Measurements from ENCODE around the gene PDCL2. TPM values are rescaled to one million over a fixed set of nuclear protein-coding genes. Genes with fewer than 3 reads are reported as not detected.
"Not testable (repeated sequence)": the region's sequence is repeated elsewhere in the genome, so short reads cannot be mapped to it uniquely, and the experiment has no call there.

The PDCL2 gene
- total and polyA plus RNA-seq, 12 donors: not detected

- no peak for TF ChIP-seq CTCF (IDR thresholded peaks at IDR 0.05)
- 63 to 66% methylated on average over 10 of the region's 10 CpGs for WGBS, 2 donors
These were observed 38.4 kb downstream of the PDCL2 start for GRCh38 chr4:55553441-55554201.

GRCh38 chr4:55551964-55552363 lies 40.1 kb downstream of the PDCL2 start:
- ATAC-seq, H3K4me3 ChIP-seq, H3K36me3 ChIP-seq, H3K27ac ChIP-seq, H3K27me3 ChIP-seq, DNase-seq, H3K9me3 ChIP-seq: not testable (repeated sequence)
- H3K4me1 ChIP-seq: peaks cover 0 to 11% (median 9%) of the 10 kb centered on the region in 9 donors
- intact Hi-C loops (cut with DNase I): loop anchor here in 5 of 10 donors (5.0 to 10.0 kb wide), 3 partner anchors 205 to 577 kb away; partner anchors contain the start of gene SRD5A3 (in 4 of the 5)
- WGBS, 2 donors: 90 to 91% methylated on average over 6 of the region's 6 CpGs

More at GRCh38 chr4:55553441-55554201, 38.4 kb downstream of the PDCL2 start:
- H3K27ac ChIP-seq: no peak overlapping the region
- peaks cover 0 to 3% (median 0%) of the 10 kb centered on the region in 7 donors for H3K27me3 ChIP-seq
- peak in 6 of 8 donors; percentile 64 to 84 (median 67) for ATAC-seq
- H3K4me1 ChIP-seq: peaks cover 0 to 4% (median 0%) of the 10 kb centered on the region in 9 donors
- peak overlapping the region in 7 of 10 donors; percentile 17 to 43 (median 34) for H3K4me3 ChIP-seq
- intact Hi-C loops (cut with DNase I): loop anchor here in 5 of 10 donors (5.0 to 10.0 kb wide), 3 partner anchors 206 to 579 kb away; partner anchors contain the start of gene SRD5A3 (in 4 of the 5)
- DNase-seq: peak in 1 of 2 donors; percentile 10
- H3K9me3 ChIP-seq: no peaks in the 10 kb centered on the region
- H3K36me3 ChIP-seq: no peaks in the 10 kb centered on the region

GRCh38 chr4:55549888-55550287 lies 42.2 kb downstream of the PDCL2 start:
- Histone ChIP-seq H3K27me3 (peaks cover 0 to 3% (median 0%) of the 10 kb centered on the region in 7 donors), H3K9me3 (no peaks in the 10 kb centered on the region), H3K4me3 (no peak overlapping the region), H3K36me3 (no peaks in the 10 kb centered on the region), H3K4me1 (peaks cover 0 to 19% (median 13%) of the 10 kb centered on the region in 9 donors), H3K27ac (no peak overlapping the region)
- DNase-seq: no peak
- no peak for TF ChIP-seq CTCF (IDR thresholded peaks at IDR 0.05)
- no peak for ATAC-seq
- whole genome bisulfite sequencing, 2 donors: 80 to 84% methylated on average over 2 of the region's 2 CpGs
- intact Hi-C loops (cut with DNase I): loop anchor here in 9 of 10 donors (5.0 to 10.0 kb wide), 12 partner anchors 95 to 575 kb away; partner anchors contain the start of genes SRD5A3 (in 9 of the 9), EXOC1 (in 4 of the 9) and TMEM165 (in 4 of the 9)

- intact Hi-C loops (cut with DNase I): loop anchor here in 8 of 10 donors (5.0 to 10.0 kb wide), 10 partner anchors 93 to 551 kb away; partner anchors contain the start of genes SRD5A3 (in 5 of the 8), EXOC1 (in 4 of the 8) and TMEM165 (in 4 of the 8)
- 74 to 79% methylated on average over 4 of the region's 4 CpGs for WGBS, 2 donors
- H3K27ac ChIP-seq: peak overlapping the region in 9 of 10 donors; percentile 96 to 100 (median 99)
These were observed 44.1 kb downstream of the PDCL2 start for GRCh38 chr4:55547918-55548317.

More at GRCh38 chr4:55547918-55548317, 44.1 kb downstream of the PDCL2 start:
- H3K9me3 ChIP-seq: no peaks in the 10 kb centered on the region
- peaks cover 0 to 28% (median 19%) of the 10 kb centered on the region in 9 donors for H3K4me1 ChIP-seq
- no peak for ATAC-seq
- no peaks in the 10 kb centered on the region for H3K36me3 ChIP-seq
- peak overlapping the region in 9 of 10 donors; percentile 73 to 99 (median 97) for H3K4me3 ChIP-seq
- no peak for TF ChIP-seq CTCF (IDR thresholded peaks at IDR 0.05)
- DNase-seq: no peak
- no peaks in the 10 kb centered on the region for H3K27me3 ChIP-seq
